H1 (cell line): ENCODE results near the gene ITGB5. TPM values are rescaled to one million over a fixed set of nuclear protein-coding genes. Genes with fewer than 3 reads are reported as not detected.

Experiments used
- CTCF ChIA-PET: fragments of 300-600 bp; sonication (Branson Sonifier 250); formaldehyde crosslinking; loops from one replicate; lab custom pipeline; 2021; ENCODE audit not compliant: partially characterized antibody; lab: Charles Lee
- POLR2A ChIA-PET: fragments of 300-600 bp; sonication (Branson Sonifier 250); formaldehyde crosslinking; loops from one replicate; lab custom pipeline; 2021; ENCODE audit warnings: inconsistent platforms; ENCODE audit not compliant: partially characterized antibody; lab: Charles Lee
- DNase-seq, 2 experiments: peaks; one replicate each; pipeline versions ENCODE4 v3.0.0 to v3.0.0-alpha.2; 2010 to 2022; ENCODE audit warnings: low spot score in 2 of 2, low read depth in 1 of 2, mixed read lengths in 1 of 2
- FAIRE-seq: peaks from 2 replicates; lab custom pipeline; 2011; peaks lifted over from hg19 to GRCh38; lab: Jason Lieb, UNC
- H2AFZ ChIP-seq: 2 replicates; pipeline ENCODE4 v1.8.1; 2012; ENCODE audit warnings: low read length, inconsistent platforms
- H2AK5ac ChIP-seq: 2 replicates; pipeline ENCODE4 v1.6.1; 2013; ENCODE audit warnings: low read depth, low read length
- H2BK120ac ChIP-seq: replicated peaks from 2 replicates; pipeline ENCODE3; 2013; ENCODE audit warnings: low read depth, low read length, inconsistent platforms
- H2BK12ac ChIP-seq: 2 replicates; pipeline ENCODE4 v1.6.1; 2013; ENCODE audit warnings: low read depth, low read length
- H2BK15ac ChIP-seq: 2 replicates; pipeline ENCODE4 v1.6.1; 2013; ENCODE audit warnings: low read length
- H2BK20ac ChIP-seq: 2 replicates; pipeline ENCODE4 v1.6.1; 2013; ENCODE audit warnings: low read length
- H2BK5ac ChIP-seq: 2 replicates; pipeline ENCODE4 v1.6.1; 2013; ENCODE audit warnings: low read depth, low read length
- H3K14ac ChIP-seq: 2 replicates; pipeline ENCODE4 v1.6.1; 2013; ENCODE audit warnings: inconsistent platforms; ENCODE audit not compliant: insufficient read length
- H3K18ac ChIP-seq: 2 replicates; pipeline ENCODE4 v1.6.1; 2013; ENCODE audit warnings: low read length; ENCODE audit errors: extremely low read depth
- H3K23ac ChIP-seq: 2 replicates; pipeline ENCODE4 v1.6.1; 2013; ENCODE audit warnings: inconsistent platforms; ENCODE audit not compliant: insufficient read length
- H3K23me2 ChIP-seq: 2 replicates; pipeline ENCODE4 v1.6.1; 2013; ENCODE audit warnings: low read depth, low read length
- H3K27ac ChIP-seq: 2 replicates; pipeline ENCODE4 v1.6.1; 2011; ENCODE audit warnings: low read depth, low read length, inconsistent platforms
- H3K27me3 ChIP-seq, 4 experiments: replicated peaks in 1 of 4; 1 replicate in 1 of 4; 2 replicates in 3 of 4; pipeline versions ENCODE4 v1.6.1 to v1.8.1; 2011 to 2013; ENCODE audit warnings: low read length in 3 of 4, mild to moderate bottlenecking in 3 of 4, inconsistent platforms in 2 of 4, mixed read lengths in 2 of 4, moderate library complexity in 1 of 4; ENCODE audit not compliant: control insufficient read depth in 3 of 4, insufficient read depth in 3 of 4; ENCODE audit errors: extremely low read depth in 1 of 4
- H3K36me3 ChIP-seq, 4 experiments: 2 replicates each; pipeline versions ENCODE4 v1.6.1 to v1.8.1; 2011 to 2013; ENCODE audit warnings: mild to moderate bottlenecking in 4 of 4, low read length in 3 of 4, moderate library complexity in 2 of 4, control low read depth in 1 of 4, inconsistent platforms in 1 of 4; ENCODE audit not compliant: insufficient read depth in 4 of 4, control insufficient read depth in 2 of 4
- H3K4ac ChIP-seq: replicated peaks from 2 replicates; pipeline ENCODE3; 2013; ENCODE audit warnings: low read length, low read depth, mixed read lengths, inconsistent platforms; ENCODE audit not compliant: insufficient read length
- H3K4me1 ChIP-seq, 4 experiments: replicated peaks in 1 of 4; 1 replicate in 1 of 4; 2 replicates in 3 of 4; pipeline versions ENCODE4 v1.6.1 to v1.8.1; 2011 to 2013; ENCODE audit warnings: low read length in 3 of 4, inconsistent platforms in 2 of 4, mixed read lengths in 1 of 4; ENCODE audit not compliant: insufficient read depth in 4 of 4, control insufficient read depth in 3 of 4
- H3K4me2 ChIP-seq, 2 experiments: 2 replicates each; pipeline versions ENCODE4 v1.6.1 to v1.8.1; 2011 to 2013; ENCODE audit warnings: low read depth in 2 of 2, low read length in 2 of 2, control low read depth in 1 of 2, inconsistent platforms in 1 of 2, mild to moderate bottlenecking in 1 of 2; ENCODE audit not compliant: insufficient read depth in 1 of 2
- H3K4me3 ChIP-seq, 4 experiments: fragments of 200-600, 300-600 bp in 1 of 4; sonication (generic), shearing (Covaris generic), sonication (Bioruptor Twin) in 1 of 4; 2 replicates each; pipeline versions ENCODE4 v1.5.1 to v1.8.1; 2011 to 2016; ENCODE audit warnings: low read length in 4 of 4, low read depth in 3 of 4, control low read depth in 2 of 4, inconsistent platforms in 2 of 4, mild to moderate bottlenecking in 2 of 4, mixed read lengths in 1 of 4, moderate library complexity in 1 of 4; ENCODE audit not compliant: insufficient read depth in 2 of 4; ENCODE audit errors: extremely low read depth in 1 of 4
- H3K56ac ChIP-seq: replicated peaks from 2 replicates; pipeline ENCODE3; 2013; ENCODE audit warnings: low read depth, mild to moderate bottlenecking, mixed read lengths, low read length, inconsistent platforms; ENCODE audit not compliant: insufficient read length
- H3K79me1 ChIP-seq: 2 replicates; pipeline ENCODE4 v1.6.1; 2013; ENCODE audit warnings: low read depth, low read length, control low read depth
- H3K79me2 ChIP-seq, 2 experiments: 2 replicates each; pipeline versions ENCODE4 v1.6.1 to v1.8.1; 2012 to 2013; ENCODE audit warnings: low read length in 2 of 2, mild to moderate bottlenecking in 2 of 2, inconsistent platforms in 1 of 2; ENCODE audit not compliant: insufficient read depth in 2 of 2, control insufficient read depth in 1 of 2
- H3K9ac ChIP-seq, 4 experiments: replicated peaks in 1 of 4; 1 replicate in 1 of 4; 2 replicates in 3 of 4; pipeline versions ENCODE4 v1.6.1 to v1.8.1; 2011 to 2013; ENCODE audit warnings: low read depth in 3 of 4, low read length in 3 of 4, control low read depth in 2 of 4, mild to moderate bottlenecking in 2 of 4, moderate library complexity in 2 of 4, inconsistent platforms in 1 of 4; ENCODE audit errors: extremely low read depth in 1 of 4
- H3K9me3 ChIP-seq, 2 experiments: 2 replicates each; pipeline versions ENCODE4 v1.6.1 to v1.8.1; 2012 to 2013; ENCODE audit warnings: mild to moderate bottlenecking in 2 of 2, moderate library complexity in 2 of 2, control low read depth in 1 of 2, inconsistent platforms in 1 of 2, low read depth in 1 of 2, low read length in 1 of 2, mixed read lengths in 1 of 2; ENCODE audit not compliant: insufficient read depth in 2 of 2
- H4K20me1 ChIP-seq, 2 experiments: replicated peaks in 1 of 2; 2 replicates each; pipeline versions ENCODE3 to v1.8.1; 2011 to 2013; ENCODE audit warnings: inconsistent platforms in 2 of 2, low read length in 2 of 2, mild to moderate bottlenecking in 1 of 2; ENCODE audit not compliant: insufficient read depth in 2 of 2, control insufficient read depth in 1 of 2
- H4K5ac ChIP-seq: 2 replicates; pipeline ENCODE4 v1.6.1; 2013; ENCODE audit warnings: low read length, low read depth, mixed read lengths, inconsistent platforms; ENCODE audit not compliant: insufficient read length
- H4K8ac ChIP-seq: 2 replicates; pipeline ENCODE4 v1.8.0; 2013; ENCODE audit warnings: mild to moderate bottlenecking, moderate library complexity, low read length, inconsistent platforms; ENCODE audit not compliant: insufficient read depth; ENCODE audit errors: extremely low read depth
- H4K91ac ChIP-seq: replicated peaks from 2 replicates; pipeline ENCODE3; 2013; ENCODE audit warnings: low read length, mixed read lengths, inconsistent platforms; ENCODE audit not compliant: insufficient read length
- ATF3 ChIP-seq: IDR thresholded peaks from 2 replicates; pipeline ENCODE4 v1.6.1; 2011; ENCODE audit warnings: low read depth, mild to moderate bottlenecking, low read length; ENCODE audit not compliant: insufficient read depth
- CEBPB ChIP-seq: IDR thresholded peaks from 2 replicates; pipeline ENCODE4 v1.6.1; 2012; ENCODE audit warnings: low read depth, low read length
- CREB1 ChIP-seq: IDR thresholded peaks from 2 replicates; pipeline ENCODE4 v1.6.1; 2012; ENCODE audit warnings: inconsistent platforms
- MAFK ChIP-seq: IDR thresholded peaks from 2 replicates; pipeline ENCODE4 v1.6.1; 2012; ENCODE audit warnings: low read depth, mild to moderate bottlenecking, improper control_type of control experiment, low read length
- SP2 ChIP-seq: IDR thresholded peaks from 2 replicates; pipeline ENCODE4 v1.6.1; 2012; ENCODE audit warnings: mild to moderate bottlenecking, low read length, inconsistent platforms
- WGBS, 2 experiments: shearing (Covaris generic) in 1 of 2; methylation state at CpG; one replicate each; pipeline versions ENCODE4 v1.1.6 to v1.1.7; 2013 to 2015; ENCODE audit warnings: low lambda C conversion rate in 2 of 2, mixed read lengths in 2 of 2, inconsistent platforms in 1 of 2, low coverage in 1 of 2, missing lambda C conversion rate in 1 of 2; ENCODE audit not compliant: insufficient replicate concordance in 2 of 2, insufficient coverage in 1 of 2, insufficient read length in 1 of 2; ENCODE audit errors: extremely low coverage in 1 of 2, missing lambda C conversion rate in 1 of 2; 5-methylcytosine and 5-hydroxymethylcytosine counted together
- polyA plus RNA-seq, 7 experiments: library from polyadenylated mRNA; depleted of rRNA in 3 of 7; stranded (reverse) in 5 of 7; unstranded in 2 of 7; fragments of >200 nt in 5 of 7; fragments of 200-250 nt in 2 of 7; gene quantifications; 1 replicate in 5 of 7; 2 replicates in 1 of 7; 4 replicates in 1 of 7; pipeline versions ENCODE4 v1.2.1 to v1.2.3, GENCODE V29; 2011 to 2013; ENCODE audit warnings: missing spikeins in 2 of 7, mixed read lengths in 2 of 7
- total RNA-seq: library from RNA; stranded (reverse); fragmentation: NEBNext Ultra II Directional; extraction: Animal tissue kit (Norgen Biotek cat#: 25700); gene quantifications from 2 replicates; pipeline ENCODE4 v1.2.1, GENCODE V29; 2021

Gene ITGB5
- total and polyA plus RNA-seq, 2 of the 8 experiments (the other 6 are each of a cell fraction or from before 2014, with no cell fraction given): 101 to 268 TPM

- CTCF ChIA-PET: no interaction called here
- no peak for TF ChIP-seq ATF3
- no peak for TF ChIP-seq CREB1
- TF ChIP-seq CEBPB: no peak
- TF ChIP-seq MAFK: no peak
- no peak for TF ChIP-seq SP2
These were observed 19.7 kb downstream of the ITGB5 start for GRCh38 chr3:124867511-124867910.

More at GRCh38 chr3:124867511-124867910, 19.7 kb downstream of the ITGB5 start:
- Histone ChIP-seq H2BK5ac (no peak overlapping the region), H3K79me1 (peaks cover 7% of the 10 kb centered on the region), H4K5ac (no peak overlapping the region), H3K9me3 (no peaks in the 10 kb centered on the region), H2BK120ac (no peak overlapping the region), H3K79me2 (peaks cover 0 to 18% of the 10 kb centered on the region in 2 experiments; a peak in 2 of 4 replicates), H3K14ac (no peak overlapping the region), H3K4me2 (no peak overlapping the region), H4K91ac (no peak overlapping the region), H4K20me1 (peaks cover 0 to 3% of the 10 kb centered on the region in 2 experiments), H2BK15ac (no peak overlapping the region), H2AFZ (no peak overlapping the region), H2BK12ac (no peak overlapping the region), H3K36me3 (peaks cover 0 to 10% (median 4%) of the 10 kb centered on the region in 4 experiments; a peak in 4 of 8 replicates), H3K56ac (no peak overlapping the region), H2AK5ac (no peak overlapping the region), H3K4ac (no peak overlapping the region), H3K27ac (no peak overlapping the region), H2BK20ac (no peak overlapping the region), H3K4me1 (no peaks in the 10 kb centered on the region), H4K8ac (no peak overlapping the region), H3K27me3 (no peaks in the 10 kb centered on the region), H3K23ac (no peak overlapping the region), H3K18ac (no peak overlapping the region), H3K4me3 (no peak overlapping the region), H3K9ac (no peak overlapping the region), H3K23me2 (no peaks in the 10 kb centered on the region)
- DNase-seq (no peak), FAIRE-seq (no peak)
- 92% methylated on average over 3 of the region's 3 CpGs; no CpG with 5 or more reads in 1 of the 2 experiments for WGBS, 2 experiments
- POLR2A ChIA-PET: interaction anchor here (1.0 to 1.2 kb wide), 2 partner anchors 22 to 26 kb away, joined by 3 to 4 read pairs; no protein-coding TSS in a partner anchor
